Lower leg skin (tissue), 3 donors: ENCODE results near the gene LGMN.

Source experiments
- CTCF ChIP-seq, 3 donors: fragments of 450-650 bp; IDR thresholded peaks; one replicate each; pipeline ENCODE4 v1.5.1; 2016; ENCODE audit warnings: antibody characterized with exemption in 3 of 3, mild to moderate bottlenecking in 3 of 3, moderate library complexity in 2 of 3
- POLR2A ChIP-seq, 2 donors: fragments of 450-650 bp; IDR thresholded peaks; one replicate each; pipeline ENCODE4 v1.6.1; 2016 to 2017; ENCODE audit warnings: antibody characterized with exemption in 2 of 2, mild to moderate bottlenecking in 1 of 2, moderate library complexity in 1 of 2

DNA sequence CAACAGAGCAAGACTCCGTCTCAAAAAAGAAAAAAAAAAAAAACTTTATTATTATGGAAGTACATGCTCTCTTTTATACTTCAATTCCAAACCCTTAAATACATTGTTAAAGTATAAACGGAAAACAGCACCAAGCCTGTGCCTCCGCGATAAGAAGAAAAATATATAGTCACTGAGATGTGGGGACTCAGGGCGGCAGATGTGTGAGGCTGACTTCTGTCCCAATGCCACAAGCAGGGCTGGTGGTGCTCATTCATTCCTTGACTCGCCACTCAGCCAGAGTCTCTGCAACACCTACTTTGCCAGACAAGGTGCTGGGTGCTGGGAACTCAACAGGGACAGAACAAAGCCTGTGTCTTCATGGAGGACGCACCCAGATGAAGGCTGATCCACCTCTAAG, 13.8 kb downstream of the LGMN start:
- TF ChIP-seq POLR2A (IDR thresholded peaks at IDR 0.05) (no peak), CTCF (IDR thresholded peaks at IDR 0.05) (no peak)
